Posterior cingulate gyrus (tissue), 11 donors: ENCODE measurements around the gene MEDAG.

Source experiments
- DNase-seq, 10 donors: peaks; one replicate each; pipeline versions ENCODE4 v3.0.0 to v3.0.0-alpha.2; 2020 to 2021; ENCODE audit warnings: mixed read lengths in 3 of 10
- intact Hi-C: fragments of 100-400 bp; cut with DNase I; formaldehyde crosslinking; loops from one replicate; pipeline ENCODE4 v1.15.1; 2023

MEDAG gene

GRCh38 chr13:30905932-30906383 is at the start of gene MEDAG:
TSS of gene MEDAG (plus strand) at chr13:30906271. CDS start at chr13:30906516, 245 bp downstream.
- intact Hi-C loops, result no loop called here
- DNase-seq, result no peak

GRCh38 chr13:30857018-30857417 is 49.1 kb upstream of the MEDAG start:
- DNase-seq, result no peak

GRCh38 chr13:30857636-30858035 is 48.4 kb upstream of the MEDAG start:
- intact Hi-C loops, result no loop called here
- DNase-seq, result no peak

More at GRCh38 chr13:30857018-30857417, 49.1 kb upstream of the MEDAG start:
- intact Hi-C loops, result no loop called here

GRCh38 chr13:30859326-30859725 is 46.7 kb upstream of the MEDAG start:
- no peak for DNase-seq
- intact Hi-C loops, result no loop called here

- intact Hi-C loops, result loop anchor here (10.0 kb wide), 3 partner anchors 184 to 726 kb away; no protein-coding TSS in a partner anchor
- DNase-seq, result no peak
These were observed 44.9 kb upstream of the MEDAG start for GRCh38 chr13:30861163-30861562.

GRCh38 chr13:30861836-30862467 is 44.1 kb upstream of the MEDAG start:
- intact Hi-C loops, result loop anchor here (10.0 kb wide), 3 partner anchors 183 to 727 kb away; no protein-coding TSS in a partner anchor
- no peak for DNase-seq

GRCh38 chr13:30862707-30863106 is 43.4 kb upstream of the MEDAG start:
- DNase-seq, result peak in 3 of 10 donors; percentile 15 to 88 (median 35)
- intact Hi-C loops, result loop anchor here (10.0 kb wide), 3 partner anchors 182 to 728 kb away; no protein-coding TSS in a partner anchor

GRCh38 chr13:30863231-30863630 is 42.8 kb upstream of the MEDAG start:
- no peak for DNase-seq
- intact Hi-C loops, result loop anchor here (10.0 kb wide), 3 partner anchors 182 to 728 kb away; no protein-coding TSS in a partner anchor

- intact Hi-C loops, result loop anchor here (2.0 to 10.0 kb wide), 4 partner anchors 61 to 729 kb away; no protein-coding TSS in a partner anchor
- no peak for DNase-seq
These were observed 42.3 kb upstream of the MEDAG start for GRCh38 chr13:30863796-30864195.

- intact Hi-C loops, result loop anchor here (2.0 to 10.0 kb wide), 4 partner anchors 62 to 730 kb away; no protein-coding TSS in a partner anchor
- no peak for DNase-seq
These were observed 41.5 kb upstream of the MEDAG start for GRCh38 chr13:30864433-30865122.

GRCh38 chr13:30865123-30866049 is 40.7 kb upstream of the MEDAG start:
- peak; percentile 61 to 97 (median 80) for DNase-seq
- intact Hi-C loops, result loop anchor here (2.0 to 10.0 kb wide), 4 partner anchors 63 to 731 kb away; no protein-coding TSS in a partner anchor

- intact Hi-C loops, result loop anchor here (10.0 kb wide), 3 partner anchors 178 to 732 kb away; no protein-coding TSS in a partner anchor
- no peak for DNase-seq
These were observed 39.4 kb upstream of the MEDAG start for GRCh38 chr13:30866677-30867076.

GRCh38 chr13:30867089-30867669 is 38.9 kb upstream of the MEDAG start:
- intact Hi-C loops, result loop anchor here (10.0 kb wide), 3 partner anchors 178 to 732 kb away; no protein-coding TSS in a partner anchor
- DNase-seq, result no peak

GRCh38 chr13:30868799-30869470 is 37.1 kb upstream of the MEDAG start:
- intact Hi-C loops, result loop anchor here (10.0 kb wide), 3 partner anchors 176 to 734 kb away; no protein-coding TSS in a partner anchor
- DNase-seq, result no peak

GRCh38 chr13:30869491-30869890 is 36.6 kb upstream of the MEDAG start:
- DNase-seq, result no peak
- intact Hi-C loops, result loop anchor here (10.0 kb wide), 3 partner anchors 175 to 735 kb away; no protein-coding TSS in a partner anchor

- intact Hi-C loops, result no loop called here
- peak in 1 of 10 donors; percentile 10 for DNase-seq
These were observed 35.8 kb upstream of the MEDAG start for GRCh38 chr13:30870049-30870884.

- intact Hi-C loops, result no loop called here
- no peak for DNase-seq
These were observed 35.0 kb upstream of the MEDAG start for GRCh38 chr13:30870916-30871587.
